GM18526 (cell line): Measurements from ENCODE around the gene CCDC187.

Experiments used
- POLR2A ChIP-seq: IDR thresholded peaks from 3 replicates; pipeline ENCODE4 v1.6.1; 2011; ENCODE audit not compliant: insufficient read length; ENCODE audit errors: extremely low read depth

Gene CCDC187

DNA sequence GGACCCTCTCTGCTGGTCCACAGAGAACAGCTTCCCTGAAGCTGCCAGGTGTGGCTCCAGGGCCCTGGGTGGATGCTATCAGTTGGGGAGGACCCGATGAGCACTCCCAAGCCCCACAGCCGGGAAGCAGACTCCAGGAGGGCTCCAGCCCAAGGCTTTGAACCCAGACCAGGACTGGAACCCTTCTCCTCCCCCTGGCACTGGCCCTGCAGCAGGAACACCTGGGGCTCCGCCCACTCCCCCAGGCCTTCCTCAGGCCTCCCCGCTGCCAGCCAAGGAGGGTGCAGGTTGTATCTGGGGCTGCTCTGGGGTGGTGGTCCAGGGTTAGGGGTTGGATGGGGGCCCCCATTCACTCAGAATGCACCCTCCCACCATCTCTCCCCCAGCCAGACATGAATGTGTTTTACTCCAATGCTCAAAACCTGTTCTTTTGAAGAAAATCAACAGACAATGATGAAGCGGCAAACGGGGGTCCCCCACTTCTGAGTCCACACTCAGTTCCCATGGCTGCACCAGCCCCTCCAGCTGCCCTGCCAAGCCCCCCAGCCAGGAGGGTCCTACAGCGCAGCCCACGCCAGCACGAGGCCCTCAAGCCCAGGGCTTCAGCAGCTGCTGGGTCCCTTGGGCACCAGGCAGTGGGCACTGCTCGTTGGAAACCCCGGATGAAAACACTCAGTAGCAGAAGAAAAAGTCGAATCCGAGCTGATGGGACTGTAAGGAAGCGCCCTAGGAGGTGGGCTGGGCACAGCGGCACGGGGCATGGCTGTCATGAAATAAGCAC lies 23.2 kb downstream of the CCDC187 start:
- TF ChIP-seq POLR2A: no peak

DNA sequence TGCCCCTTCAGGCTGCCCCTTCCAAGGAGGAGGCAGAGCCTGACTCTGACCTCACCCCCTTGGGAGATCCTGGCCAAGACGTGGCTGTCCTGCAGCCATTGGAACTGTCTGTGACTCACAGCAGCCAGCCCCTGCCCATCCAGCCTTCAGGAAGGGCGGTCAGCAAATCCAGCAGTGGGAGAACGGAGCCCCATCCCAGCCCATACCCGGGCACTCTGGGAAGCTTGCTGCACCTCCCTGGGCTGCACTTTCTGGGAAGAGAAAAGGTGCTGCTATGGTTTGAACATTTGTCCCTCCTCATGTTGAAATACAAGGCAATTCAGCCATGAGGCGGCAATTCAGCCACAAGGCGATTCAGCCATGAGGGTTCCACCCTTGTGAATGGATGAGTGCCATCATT lies 24.4 kb downstream of the CCDC187 start:
- no peak for TF ChIP-seq POLR2A

DNA sequence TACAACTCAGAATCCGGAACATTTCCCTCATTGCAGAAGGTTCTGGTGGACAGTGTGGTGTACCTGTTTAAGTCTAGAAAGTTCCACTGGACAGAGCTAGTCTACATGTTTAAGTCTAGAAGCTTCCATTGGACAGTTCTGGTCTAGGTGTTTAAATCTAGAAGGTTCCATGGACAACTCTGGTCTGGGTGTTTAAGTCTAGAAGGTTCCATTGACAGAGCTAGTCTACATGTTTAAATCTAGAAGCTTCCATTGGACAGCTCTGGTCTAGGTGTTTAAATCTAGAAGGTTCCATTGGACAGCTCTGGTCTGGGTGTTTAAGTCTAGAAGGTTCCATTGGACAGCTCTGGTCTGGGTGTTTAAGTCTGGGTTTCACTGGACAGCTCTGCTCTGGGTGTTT lies 25.0 kb downstream of the CCDC187 start:
- TF ChIP-seq POLR2A: no peak

DNA sequence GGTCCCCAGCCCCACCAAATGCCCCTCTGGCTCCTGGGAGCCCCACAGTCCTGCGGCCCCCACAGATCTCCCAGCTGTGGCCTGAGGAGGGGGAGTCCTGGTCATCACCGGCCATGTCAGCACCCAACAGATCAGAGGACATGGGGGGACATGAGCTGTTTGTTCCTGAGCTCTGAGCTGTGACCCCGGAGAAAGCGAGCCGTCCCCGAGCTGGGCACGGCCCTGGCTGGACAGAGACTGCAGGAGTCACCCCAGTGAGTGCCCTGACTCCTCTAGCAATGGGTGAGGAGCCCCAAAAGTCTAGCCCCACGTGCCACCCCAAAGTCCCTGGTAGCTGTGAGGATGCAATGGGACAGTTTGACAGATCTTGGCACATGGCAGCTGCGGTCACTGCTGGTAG lies 25.7 kb downstream of the CCDC187 start:
- no peak for TF ChIP-seq POLR2A

DNA sequence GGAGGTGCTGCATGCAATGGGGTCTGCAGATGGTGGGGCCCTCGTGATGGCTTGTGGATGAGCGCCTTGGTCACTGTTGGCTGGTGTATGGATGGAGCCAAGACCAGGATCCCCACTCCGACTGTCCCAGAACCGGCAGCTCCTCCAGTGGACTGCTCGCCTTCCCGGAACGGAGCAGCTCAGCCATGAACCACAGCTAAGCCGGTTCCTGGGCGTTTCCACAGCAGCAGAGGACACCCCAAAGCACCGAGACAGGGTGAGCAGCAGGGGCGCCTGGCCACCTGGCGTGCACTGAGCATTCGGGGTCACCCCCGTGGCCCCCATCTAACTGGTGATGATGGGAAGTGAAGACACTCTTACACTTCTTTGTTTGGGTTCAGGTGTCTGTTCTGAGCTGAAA lies 26.1 kb downstream of the CCDC187 start:
- TF ChIP-seq POLR2A: no peak

DNA sequence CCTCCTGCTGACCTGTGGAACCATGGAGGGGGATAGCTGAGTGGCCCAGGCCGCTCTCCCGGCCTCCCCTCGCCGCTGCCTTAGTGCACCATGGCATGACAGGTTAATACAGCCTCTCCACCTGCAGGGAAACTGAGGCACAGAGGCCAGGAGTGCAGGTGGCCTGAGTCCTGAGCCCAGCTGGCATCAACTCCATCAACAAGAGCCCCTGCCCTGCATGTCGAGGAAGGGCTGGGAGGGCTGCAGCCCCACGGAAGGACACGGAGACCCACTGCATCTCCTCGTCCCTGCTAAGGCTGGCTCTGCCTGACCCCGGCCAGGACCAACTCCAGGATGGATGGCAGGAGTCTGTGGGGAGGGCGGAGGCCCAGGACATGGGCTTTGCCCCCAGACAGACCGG lies 27.2 kb downstream of the CCDC187 start:
- TF ChIP-seq POLR2A: no peak

DNA sequence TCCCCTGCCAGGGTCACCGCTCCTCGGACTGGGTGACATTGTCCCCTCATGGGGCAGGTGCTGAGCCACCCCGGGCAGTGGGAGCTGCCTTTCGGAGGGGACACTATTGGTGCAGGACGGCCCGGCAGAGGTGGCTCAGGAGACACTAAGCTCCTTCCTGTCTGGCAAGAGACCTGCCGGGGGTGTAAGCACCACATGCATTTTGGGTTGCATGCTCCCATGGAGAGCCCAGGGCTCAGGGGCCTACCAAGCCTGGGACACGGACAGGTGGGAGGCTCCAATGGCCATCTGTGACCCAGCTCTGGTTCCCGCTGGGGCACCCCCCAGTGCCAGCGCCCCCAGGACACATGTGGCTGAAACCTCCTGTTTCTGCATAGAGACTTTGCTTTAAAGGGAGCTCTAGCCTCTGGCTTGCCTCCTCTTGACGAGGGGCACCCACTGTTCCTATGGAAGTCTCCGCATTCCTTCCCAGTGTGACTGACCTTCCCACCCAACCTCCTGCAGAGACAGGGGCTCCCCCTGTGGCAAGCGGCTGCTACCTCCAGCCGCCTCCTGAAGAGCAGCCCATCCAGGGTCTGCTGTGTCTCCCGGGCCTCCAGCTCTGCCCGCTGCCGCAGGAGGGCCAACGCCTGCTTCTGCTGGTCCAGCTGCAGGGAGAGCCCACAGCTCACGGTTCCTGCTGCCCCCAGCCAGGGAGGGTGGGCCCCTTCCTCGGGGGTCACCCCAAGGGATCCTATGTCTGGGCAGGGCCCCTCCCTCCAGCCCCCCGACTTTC lies 28.1 kb downstream of the CCDC187 start:
- TF ChIP-seq POLR2A: no peak

DNA sequence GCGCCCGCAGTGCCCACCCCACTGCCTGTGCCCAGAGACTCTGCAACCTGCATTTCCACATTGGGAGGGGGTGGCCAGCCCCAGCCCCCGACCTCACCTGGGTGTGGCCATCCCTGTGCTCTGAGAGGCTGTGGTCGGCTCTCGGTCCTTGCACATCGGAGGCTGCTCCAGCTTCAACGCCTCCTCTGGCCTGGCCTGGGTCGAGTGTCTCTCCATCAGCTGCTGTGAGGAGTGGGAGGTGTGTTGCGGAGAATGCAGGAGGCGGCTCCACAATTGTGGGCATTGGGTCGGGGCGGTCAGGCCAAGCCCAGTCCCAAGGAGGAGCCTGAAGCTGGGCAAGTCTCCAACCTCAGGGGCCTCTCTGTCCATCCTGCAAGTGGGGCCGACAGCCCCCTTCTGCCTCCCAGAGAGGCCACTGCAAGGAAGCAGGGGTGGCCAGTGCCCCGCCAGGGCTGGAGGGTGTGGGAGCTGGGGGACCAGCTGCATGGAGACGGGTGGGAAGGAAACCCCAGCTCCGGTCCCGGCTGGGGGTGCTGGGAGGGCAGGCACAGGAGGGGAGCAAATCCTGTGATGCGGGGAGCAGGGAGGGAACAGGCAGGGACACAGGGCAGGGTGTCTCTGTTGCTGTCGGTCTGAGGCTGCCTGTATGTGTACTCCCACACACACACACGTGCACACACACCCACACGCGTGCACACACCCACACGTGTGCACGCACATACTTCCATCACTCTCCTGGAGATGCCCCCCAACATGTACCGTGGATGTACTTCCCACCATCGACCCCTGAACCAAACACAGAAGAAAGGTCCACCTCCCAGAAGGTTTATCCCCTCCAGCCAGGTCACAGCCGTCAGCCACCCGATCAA lies 28.9 kb downstream of the CCDC187 start:
- no peak for TF ChIP-seq POLR2A

DNA sequence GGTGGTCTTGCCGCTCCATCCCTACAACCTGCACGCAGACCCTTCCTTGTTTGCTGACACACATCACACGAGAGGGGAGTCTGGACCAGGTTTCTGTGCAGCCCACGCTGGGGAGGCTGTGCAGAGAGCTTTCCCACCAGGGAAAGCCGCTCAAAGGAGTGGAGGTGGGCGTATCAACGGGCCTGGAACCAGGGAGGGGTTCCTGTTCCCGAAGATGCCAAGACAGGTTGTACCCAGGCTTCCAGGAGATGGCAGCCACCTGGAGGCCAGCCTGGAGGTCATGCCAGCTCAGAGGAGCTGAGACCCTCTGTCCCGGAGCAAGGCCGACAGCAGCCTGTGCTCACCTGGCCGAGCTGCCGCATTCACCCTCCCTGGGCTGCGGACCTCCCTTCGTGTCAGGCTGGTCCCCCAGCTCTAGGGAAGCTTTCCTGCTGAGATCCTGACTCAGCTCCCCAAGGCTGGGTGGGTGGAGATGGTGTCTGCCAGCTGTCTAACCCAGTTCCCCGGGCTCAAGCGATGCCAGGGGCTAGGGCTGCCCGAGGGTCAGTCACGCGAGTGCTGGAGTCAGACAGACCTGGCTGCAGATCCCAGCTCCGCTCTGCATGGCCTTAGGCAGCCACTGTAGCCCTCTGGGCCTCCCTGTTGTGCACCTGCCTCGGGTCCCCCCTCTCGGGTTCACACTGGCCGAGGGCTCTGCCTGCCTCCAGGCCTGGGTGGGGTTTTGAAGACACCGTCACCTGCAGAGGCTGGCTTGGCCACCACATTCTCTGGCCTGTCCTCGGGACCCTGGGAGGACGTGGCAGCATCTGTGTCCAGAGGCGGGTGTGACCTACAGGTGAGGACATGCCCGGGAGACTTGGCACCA lies 29.7 kb downstream of the CCDC187 start:
- no peak for TF ChIP-seq POLR2A

DNA sequence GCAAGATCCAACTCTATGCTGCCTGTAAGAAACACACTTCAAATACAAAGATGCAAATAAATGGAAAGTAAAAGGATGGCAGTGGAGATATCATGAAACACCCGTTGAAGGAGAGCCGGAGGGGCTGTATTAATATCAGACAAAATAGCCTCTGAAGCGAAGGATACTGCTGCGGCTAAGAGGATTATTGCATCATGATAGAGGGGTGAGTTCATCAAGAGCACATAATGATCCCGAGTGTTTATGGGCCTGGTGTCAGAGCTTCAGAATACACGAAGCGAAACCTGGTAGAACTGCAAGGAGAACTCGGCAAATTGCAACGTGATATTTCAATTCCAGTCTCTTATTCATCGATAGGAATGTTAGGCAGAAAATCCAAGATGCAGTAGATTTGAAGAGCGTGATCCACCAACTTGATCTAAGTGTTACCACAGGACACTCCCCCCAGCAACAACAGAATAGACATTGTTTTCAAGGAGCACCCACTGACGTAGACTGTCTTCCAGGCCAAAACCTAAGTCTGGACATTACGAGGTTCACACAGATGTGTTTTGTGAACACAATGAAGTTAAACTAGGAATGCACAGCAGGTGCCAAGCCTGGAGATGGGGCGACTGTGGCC lies 30.5 kb downstream of the CCDC187 start:
- no peak for TF ChIP-seq POLR2A

DNA sequence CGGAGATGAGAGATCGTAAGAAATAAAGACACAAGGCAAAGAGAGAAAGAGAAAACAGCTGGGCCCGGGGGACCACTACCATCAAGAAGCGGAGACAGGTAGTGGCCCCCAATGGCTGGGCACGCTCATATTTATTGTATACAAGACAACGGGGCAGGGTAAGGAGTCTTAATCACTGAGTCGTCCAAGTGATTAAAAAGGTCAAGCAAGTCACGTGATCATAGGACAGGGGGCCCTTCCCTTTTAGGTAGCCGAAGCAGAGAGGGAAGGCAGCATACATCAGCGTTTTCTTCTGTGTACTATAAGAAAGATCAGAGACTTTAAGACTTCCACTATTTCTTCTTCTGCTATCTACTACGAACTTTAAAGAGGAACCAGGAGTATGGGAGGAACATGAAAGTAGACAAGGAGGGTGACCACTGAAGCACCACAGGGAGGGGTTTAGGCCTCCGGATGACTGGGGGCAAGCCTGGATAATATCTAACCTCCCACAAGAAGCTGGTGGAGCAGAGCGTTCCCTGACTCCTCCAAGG lies 33.7 kb downstream of the CCDC187 start:
- no peak for TF ChIP-seq POLR2A

DNA sequence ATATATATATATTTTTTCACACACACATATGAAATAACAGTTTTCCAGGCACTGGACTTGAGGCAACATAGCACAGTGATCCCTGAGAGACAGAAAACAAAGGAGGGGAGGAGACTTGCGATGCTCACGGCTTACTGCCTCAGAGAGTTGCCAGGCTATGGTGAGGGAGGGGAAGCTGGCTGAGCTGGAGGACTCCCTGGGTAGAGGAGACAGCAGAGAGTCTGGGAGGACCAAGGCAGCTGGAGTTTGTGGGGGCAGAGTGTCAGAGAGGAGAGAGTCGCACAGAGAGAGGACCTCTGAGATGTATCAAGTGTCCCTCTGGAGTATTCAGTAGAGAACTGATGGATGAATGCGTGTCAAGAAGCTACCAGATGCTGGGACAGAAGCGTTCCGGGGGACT lies 35.2 kb downstream of the CCDC187 start:
- no peak for TF ChIP-seq POLR2A

DNA sequence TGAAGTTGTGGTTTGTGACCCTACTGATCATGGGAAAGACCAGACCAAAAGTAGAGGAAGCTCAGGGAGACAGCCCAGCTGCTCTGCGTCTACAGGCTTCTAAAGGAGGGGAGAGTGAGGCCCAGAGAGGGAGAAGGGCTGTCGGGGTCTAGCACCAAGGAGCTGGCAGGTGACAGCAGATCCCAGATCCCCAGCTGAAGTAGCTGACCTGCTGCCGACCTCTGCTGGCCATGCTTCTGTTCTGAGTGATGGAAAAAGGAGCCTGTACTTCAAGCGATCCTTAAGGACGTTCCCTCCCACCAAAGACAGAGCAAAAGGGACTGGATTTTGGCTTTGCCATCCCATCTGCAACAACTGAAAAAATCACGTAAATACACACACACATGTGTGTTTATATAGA lies 35.6 kb downstream of the CCDC187 start:
- no peak for TF ChIP-seq POLR2A

DNA sequence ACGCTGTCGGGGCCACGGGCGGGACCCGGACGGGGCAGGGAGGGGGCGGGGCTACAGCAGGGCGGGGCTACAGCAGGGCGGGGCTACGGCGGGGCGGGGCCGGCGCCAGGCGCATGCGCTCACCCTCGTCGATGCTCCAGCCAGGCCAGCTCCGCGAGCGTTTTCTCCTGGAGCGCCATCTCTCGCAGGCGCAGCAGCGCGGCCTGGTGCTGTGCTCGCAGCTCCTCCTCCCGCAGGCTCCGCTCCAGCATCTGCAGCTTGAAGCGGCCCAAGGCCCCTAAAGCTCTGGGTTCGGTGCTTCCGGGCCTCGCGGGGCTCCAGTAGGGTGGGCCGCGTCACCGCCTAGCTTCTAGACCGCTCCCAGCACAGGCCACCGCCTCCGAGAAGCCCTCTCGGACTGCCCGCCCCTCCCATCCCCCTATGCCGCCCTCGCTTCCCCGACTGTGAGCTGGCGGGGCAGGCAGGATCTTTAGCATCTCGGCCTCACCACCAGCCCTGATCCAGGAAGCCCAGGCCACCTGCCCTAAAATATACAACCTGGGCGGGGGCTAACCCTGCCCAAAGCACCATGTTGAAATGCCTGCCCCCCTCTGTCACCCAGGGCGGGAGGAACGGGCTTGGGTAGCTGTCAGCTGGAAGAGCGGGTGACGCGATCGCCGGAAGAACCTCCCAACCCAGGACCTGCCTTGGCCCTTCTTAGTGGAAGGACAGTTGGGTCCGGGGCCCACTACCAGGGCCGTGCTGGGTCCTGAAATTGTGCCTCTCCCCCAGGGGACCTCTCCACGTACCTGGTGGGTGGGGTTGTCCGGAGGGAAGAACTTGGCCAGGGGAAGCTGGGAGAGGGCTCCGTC lies 36.4 kb downstream of the CCDC187 start:
- TF ChIP-seq POLR2A: peak; percentile 74
